ENCODE results near the gene NTRK2.

DNA sequence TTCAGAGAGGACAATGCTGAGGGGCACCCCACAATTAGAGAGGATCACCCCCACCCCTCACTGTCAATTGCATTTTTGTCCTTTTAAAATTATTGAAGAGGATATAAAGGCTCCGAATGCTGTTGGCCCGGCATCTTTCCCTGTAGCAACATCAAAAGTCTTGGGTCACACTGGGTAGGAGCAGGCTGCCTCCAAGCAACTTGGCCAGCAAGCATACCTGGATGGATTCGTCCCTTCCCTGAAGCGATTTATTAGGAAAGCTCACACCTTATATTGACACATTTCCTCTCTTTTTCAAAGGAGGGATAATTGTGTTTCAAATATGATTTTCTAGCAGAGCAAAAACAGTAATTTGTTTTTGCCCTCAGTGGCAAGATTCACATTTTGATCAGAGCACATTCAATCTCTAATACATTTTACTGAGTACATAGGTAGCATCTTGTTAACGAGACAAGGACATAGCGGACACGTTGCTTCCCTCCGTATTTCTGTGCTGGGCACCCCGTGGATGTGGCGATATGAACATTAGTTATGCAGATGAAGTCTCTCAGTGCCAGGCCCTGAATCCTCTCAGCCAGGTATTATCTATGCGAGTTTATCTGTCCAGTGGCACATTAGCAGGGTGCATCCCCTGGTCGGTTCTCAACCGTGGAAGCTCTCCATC lies 321.5 kb downstream of the NTRK2 start:
- no peak for TF ChIP-seq ZNF70 (CRISPR knock-in tag; IDR thresholded peaks at IDR 0.05)
- TF ChIP-seq TOX (CRISPR knock-in tag; IDR thresholded peaks at IDR 0.05; ENCODE audit: borderline replicate concordance), result no peak
- no peak for TF ChIP-seq ISL1 (CRISPR knock-in tag; IDR thresholded peaks at IDR 0.05)
